HUDEP-2 (cell line): Measurements from ENCODE around the gene SLTM.
A peak's percentile ranks its signal among the peaks of the same experiment; 100 is the strongest.
"Not testable (repeated sequence)": the region's sequence is repeated elsewhere in the genome, so short reads cannot be mapped to it uniquely, and the experiment has no call there.

Source experiments
- DNase-seq, 76 experiments: peaks; one replicate each; lab custom pipeline; 2025; ENCODE audit not compliant: unreplicated experiment in 76 of 76; lab: John Stamatoyannopoulos, UW

Gene SLTM

GRCh38 chr15:58931987-58932588 is 1.4 kb downstream of the SLTM start:
- peak in 42 of 76 experiments; percentile 1 to 64 (median 40) for DNase-seq

- DNase-seq = no peak
These were observed 3.5 kb downstream of the SLTM start for GRCh38 chr15:58929891-58930416.

GRCh38 chr15:58926823-58927222 is 6.7 kb downstream of the SLTM start:
- no peak for DNase-seq

- DNase-seq = no peak
These were observed 9.2 kb downstream of the SLTM start for GRCh38 chr15:58924327-58924726.

- DNase-seq = no peak
These were observed 9.7 kb downstream of the SLTM start for GRCh38 chr15:58923696-58924300.

- no peak for DNase-seq
These were observed 10.2 kb downstream of the SLTM start for GRCh38 chr15:58923284-58923683.

- no peak for DNase-seq
These were observed 12.2 kb downstream of the SLTM start for GRCh38 chr15:58921267-58921790.

GRCh38 chr15:58920447-58920846 is 13.0 kb downstream of the SLTM start:
- not testable (repeated sequence) for DNase-seq

GRCh38 chr15:58919232-58919631 is 14.2 kb downstream of the SLTM start:
- no peak for DNase-seq

GRCh38 chr15:58918239-58918638 is 15.2 kb downstream of the SLTM start:
- DNase-seq = no peak

- not testable (repeated sequence) for DNase-seq
These were observed 15.8 kb downstream of the SLTM start for GRCh38 chr15:58917613-58918129.

- no peak for DNase-seq
These were observed 16.5 kb downstream of the SLTM start for GRCh38 chr15:58916962-58917361.

GRCh38 chr15:58910456-58910855 is 23.0 kb downstream of the SLTM start:
- no peak for DNase-seq

- DNase-seq = no peak
These were observed 23.9 kb downstream of the SLTM start for GRCh38 chr15:58909616-58910015.

GRCh38 chr15:58908550-58909309 is 24.7 kb downstream of the SLTM start:
- DNase-seq = no peak

- DNase-seq = no peak
These were observed 32.8 kb downstream of the SLTM start for GRCh38 chr15:58900631-58901030.

- DNase-seq = no peak
These were observed 35.3 kb downstream of the SLTM start for GRCh38 chr15:58898150-58898680.

- DNase-seq = no peak
These were observed 44.1 kb downstream of the SLTM start for GRCh38 chr15:58889363-58889762.

GRCh38 chr15:58886921-58887320 is 46.6 kb downstream of the SLTM start:
- DNase-seq = no peak

- DNase-seq = not testable (repeated sequence)
These were observed 49.6 kb downstream of the SLTM start for GRCh38 chr15:58883926-58884325.

GRCh38 chr15:58882243-58882642 is 51.2 kb downstream of the SLTM start:
- no peak for DNase-seq
